Panc1 (cell line): ENCODE data around the gene ALG6.

Source experiments
- SIN3A ChIP-seq: IDR thresholded peaks from 2 replicates; pipeline ENCODE4 v1.6.1; 2012; ENCODE audit warnings: low read depth, mild to moderate bottlenecking, low read length, moderate library complexity, borderline replicate concordance; ENCODE audit not compliant: insufficient read depth
- TCF7L2 ChIP-seq: IDR thresholded peaks from 2 replicates; pipeline ENCODE4 v1.6.1; 2011; ENCODE audit warnings: mild to moderate bottlenecking, low read depth, low read length, inconsistent platforms

DNA sequence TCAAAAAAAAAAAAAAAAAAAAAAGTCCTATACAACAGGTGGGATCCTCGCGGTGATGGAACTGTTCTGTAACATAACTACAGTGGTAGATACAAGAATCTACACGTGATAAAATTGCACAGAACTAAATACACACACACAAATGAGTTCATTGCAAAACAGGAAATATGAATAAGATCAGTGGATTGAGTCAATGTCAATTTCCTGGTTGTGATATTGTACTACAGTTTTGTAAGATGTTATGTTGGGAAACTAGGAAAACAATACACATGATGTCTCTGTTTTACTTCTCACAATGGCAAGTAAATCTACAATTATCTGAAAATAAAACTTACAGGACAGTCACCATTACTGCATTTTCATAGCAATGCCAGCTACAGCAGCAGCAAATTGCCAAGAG lies 95.8 kb downstream of the ALG6 start:
- no peak for TF ChIP-seq SIN3A
- no peak for TF ChIP-seq TCF7L2
